DND-41 (cell line): ENCODE data around the gene CRBN.

Experiments used
- EZH2 ChIP-seq: IDR thresholded peaks from 3 replicates; pipeline ENCODE4 v1.6.1; 2012; ENCODE audit warnings: borderline replicate concordance, low read depth, mild to moderate bottlenecking, moderate library complexity, low read length, inconsistent platforms; ENCODE audit not compliant: severe bottlenecking
- TF ChIP-seq, protein P1 (sequence below): IDR thresholded peaks from 2 replicates; pipeline ENCODE4 v1.5.1; 2012; ENCODE audit warnings: borderline replicate concordance, low read length, moderate library complexity, mild to moderate bottlenecking; ENCODE audit not compliant: poor library complexity, severe bottlenecking; ENCODE audit errors: extremely low read depth

DNA sequence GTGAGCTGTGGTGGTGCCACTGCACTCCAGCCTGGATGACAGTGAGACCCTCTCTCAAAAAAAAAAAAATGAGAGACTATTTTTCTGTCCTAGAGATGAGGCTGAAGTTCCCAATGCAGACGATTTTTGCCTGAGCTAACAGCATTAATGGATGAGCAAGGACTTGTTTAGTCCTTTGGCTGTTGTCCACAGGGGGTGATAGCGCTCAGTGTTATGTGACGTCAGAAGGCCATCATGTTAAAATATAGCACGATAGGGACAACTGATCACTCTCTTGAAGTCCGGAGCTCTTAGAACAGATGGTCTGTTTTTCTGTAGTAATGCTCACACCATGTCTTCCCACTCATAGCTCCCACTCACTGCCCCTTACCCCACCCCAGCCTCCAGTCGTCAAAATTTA, 46.0 kb downstream of the CRBN start:
- TF ChIP-seq, protein P1, sequence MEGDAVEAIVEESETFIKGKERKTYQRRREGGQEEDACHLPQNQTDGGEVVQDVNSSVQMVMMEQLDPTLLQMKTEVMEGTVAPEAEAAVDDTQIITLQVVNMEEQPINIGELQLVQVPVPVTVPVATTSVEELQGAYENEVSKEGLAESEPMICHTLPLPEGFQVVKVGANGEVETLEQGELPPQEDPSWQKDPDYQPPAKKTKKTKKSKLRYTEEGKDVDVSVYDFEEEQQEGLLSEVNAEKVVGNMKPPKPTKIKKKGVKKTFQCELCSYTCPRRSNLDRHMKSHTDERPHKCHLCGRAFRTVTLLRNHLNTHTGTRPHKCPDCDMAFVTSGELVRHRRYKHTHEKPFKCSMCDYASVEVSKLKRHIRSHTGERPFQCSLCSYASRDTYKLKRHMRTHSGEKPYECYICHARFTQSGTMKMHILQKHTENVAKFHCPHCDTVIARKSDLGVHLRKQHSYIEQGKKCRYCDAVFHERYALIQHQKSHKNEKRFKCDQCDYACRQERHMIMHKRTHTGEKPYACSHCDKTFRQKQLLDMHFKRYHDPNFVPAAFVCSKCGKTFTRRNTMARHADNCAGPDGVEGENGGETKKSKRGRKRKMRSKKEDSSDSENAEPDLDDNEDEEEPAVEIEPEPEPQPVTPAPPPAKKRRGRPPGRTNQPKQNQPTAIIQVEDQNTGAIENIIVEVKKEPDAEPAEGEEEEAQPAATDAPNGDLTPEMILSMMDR, result no peak
- no peak for TF ChIP-seq EZH2
